Naive thymus-derived CD8-positive, alpha-beta T cell (primary cell): ENCODE results near the gene BAZ2A. TPM values are rescaled to one million over a fixed set of nuclear protein-coding genes. Genes with fewer than 3 reads are reported as not detected.

Experiments
- ATAC-seq, 2 donors: fragments of 150-1000 bp; cut with Tn5 transposase in 1 of 2; sonication (Bioruptor Pico), chemical (Tn5 transposase) in 1 of 2; 1 replicate in 1 of 2; 2 replicates in 1 of 2; pipeline ENCODE4 v1.10.0; 2021; ENCODE audit warnings: mild to moderate bottlenecking in 2 of 2, moderate library complexity in 2 of 2
- POLR2A ChIA-PET: fragments of 350-600 bp; sonication (Branson Sonifier 250); formaldehyde crosslinking; loops from one replicate; lab custom pipeline; 2021; ENCODE audit warnings: antibody characterized with exemption; lab: Charles Lee
- DNase-seq, 10 donors: peaks; one replicate each; pipeline versions ENCODE4 v3.0.0 to v3.0.0-alpha.2; 2020 to 2022
- H3K27ac Mint-ChIP-seq, 10 donors: one replicate each; pipeline ENCODE4 v1.8.0; 2020 to 2022; ENCODE audit warnings: mild to moderate bottlenecking in 10 of 10, mixed read lengths in 10 of 10, moderate library complexity in 4 of 10, inconsistent platforms in 1 of 10
- H3K27me3 Mint-ChIP-seq, 5 donors: one replicate each; pipeline ENCODE4 v1.8.0; 2021 to 2022; ENCODE audit warnings: mixed read lengths in 5 of 5
- H3K36me3 Mint-ChIP-seq, 3 donors: one replicate each; pipeline ENCODE4 v1.8.0; 2020 to 2022; ENCODE audit warnings: mixed read lengths in 3 of 3, mild to moderate bottlenecking in 2 of 3, inconsistent platforms in 1 of 3
- H3K4me1 Mint-ChIP-seq, 4 donors: one replicate each; pipeline ENCODE4 v1.8.0; 2021 to 2022; ENCODE audit warnings: mixed read lengths in 4 of 4
- H3K4me3 Mint-ChIP-seq, 10 donors: one replicate each; pipeline ENCODE4 v1.8.0; 2020 to 2022; ENCODE audit warnings: mild to moderate bottlenecking in 10 of 10, mixed read lengths in 10 of 10, moderate library complexity in 6 of 10, inconsistent platforms in 1 of 10
- H3K9me3 Mint-ChIP-seq, 9 donors: one replicate each; pipeline ENCODE4 v1.8.0; 2020 to 2022; ENCODE audit warnings: mixed read lengths in 9 of 9, mild to moderate bottlenecking in 3 of 9, inconsistent platforms in 1 of 9, moderate library complexity in 1 of 9
- polyA plus RNA-seq, 3 donors: library from polyadenylated mRNA; unstranded; fragments of 300-500 nt; fragmentation: Illumina TruSeq; gene quantifications; one replicate each; pipeline ENCODE4 v1.2.3, GENCODE V29; 2021
- total RNA-seq, 8 experiments: library from RNA in 2 of 8; stranded (reverse) in 2 of 8; gene quantifications; one replicate each; pipeline ENCODE4 v1.2.3 and lab custom pipeline; 2021 to 2026

Gene BAZ2A
- total RNA-seq (100 to 1,000 TPM; 198 to 202 TPM), polyA plus RNA-seq (10 to 100 TPM; 14.3 to 29.5 (median 24.1) TPM), total RNA-seq (lab: John Stamatoyannopoulos, UW) (53.1 to 215 (median 157) reads per million in 6 experiments)

GRCh38 chr12:56630180-56630632 lies at the start of gene BAZ2A:
Gene BAZ2A (minus strand): TSS chr12:56630326. CDS start chr12:56617530, 12,796 bp downstream.
- DNase-seq, result peak; percentile 68 to 88 (median 78)
- Mint-ChIP-seq H3K4me3 (peak within 1 kb of the TSS; percentile 83 to 99 (median 94)), H3K4me1 (peaks cover 36 to 83% (median 76%) of the 10 kb centered on the region in 4 donors), H3K9me3 (no peaks in the 10 kb centered on the region), H3K27me3 (no peaks in the 10 kb centered on the region), H3K36me3 (peaks cover 0 to 25% (median 9%) of the 10 kb centered on the region in 3 donors), H3K27ac (peak within 1 kb of the TSS; percentile 89 to 97 (median 95))
- POLR2A ChIA-PET, result interaction anchor here (0.6 to 11.5 kb wide), 19 partner anchors 7 to 482 kb away, joined by 3 to 218 read pairs (median 5); partner anchors contain the start of genes ATP5F1B, NACA, PTGES3 and RBMS2
- ATAC-seq, result peak; percentile 68 to 74

DNA sequence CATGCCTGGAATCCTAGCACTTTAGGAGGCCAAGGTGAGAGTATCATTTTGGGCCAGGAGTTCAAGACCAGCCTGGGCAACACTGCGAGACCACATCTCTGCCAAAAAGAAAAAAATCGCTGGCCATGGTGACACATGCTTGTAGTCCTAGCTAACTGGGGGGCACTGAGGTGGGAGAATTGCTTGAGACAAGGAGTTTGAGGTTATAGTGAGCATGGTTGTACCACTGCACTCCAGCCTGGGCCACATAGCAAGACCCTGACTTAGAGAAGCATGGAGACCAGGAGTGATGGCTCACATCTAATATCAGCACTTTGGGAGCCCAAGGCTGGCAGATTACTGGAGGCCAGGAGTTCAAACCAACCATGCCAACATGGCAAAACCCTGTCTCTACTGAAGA lies 48.7 kb upstream of the BAZ2A start:
- Mint-ChIP-seq H3K27ac (peak overlapping the region; percentile 1 to 90 (median 72)), H3K36me3 (peaks cover 0 to 47% (median 4%) of the 10 kb centered on the region in 3 donors), H3K27me3 (no peaks in the 10 kb centered on the region), H3K9me3 (no peaks in the 10 kb centered on the region), H3K4me3 (peak overlapping the region in 7 of 10 donors; percentile 11 to 58 (median 39)), H3K4me1 (peaks cover 18 to 78% (median 58%) of the 10 kb centered on the region in 4 donors)
- DNase-seq (no peak), ATAC-seq (no peak)
- POLR2A ChIA-PET, result interaction anchor here (7.5 kb wide), 1 partner anchor 8 kb away, joined by 71 read pairs; the partner anchor contains the start of gene PTGES3

- H3K9me3 Mint-ChIP-seq, result no peaks in the 10 kb centered on the region
- no peak for DNase-seq
- peak overlapping the region in 5 of 10 donors; percentile 15 to 58 (median 39) for H3K4me3 Mint-ChIP-seq
- H3K27ac Mint-ChIP-seq, result peak overlapping the region; percentile 35 to 85 (median 78)
- peak; percentile 8 to 22 for ATAC-seq
- POLR2A ChIA-PET, result interaction anchor here (0.7 to 7.5 kb wide), 5 partner anchors 10 to 387 kb away, joined by 3 to 71 read pairs (median 3); partner anchors contain the start of gene PTGES3
- peaks cover 0 to 50% (median 4%) of the 10 kb centered on the region in 3 donors for H3K36me3 Mint-ChIP-seq
- no peaks in the 10 kb centered on the region for H3K27me3 Mint-ChIP-seq
- peaks cover 20 to 77% (median 60%) of the 10 kb centered on the region in 4 donors for H3K4me1 Mint-ChIP-seq
These were observed 47.6 kb upstream of the BAZ2A start for GRCh38 chr12:56677680-56678079.

GRCh38 chr12:56676851-56677580 lies 46.9 kb upstream of the BAZ2A start:
- H3K4me3 Mint-ChIP-seq, result peak overlapping the region in 8 of 10 donors; percentile 4 to 48 (median 38)
- POLR2A ChIA-PET, result interaction anchor here (0.7 to 7.5 kb wide), 7 partner anchors 10 to 387 kb away, joined by 3 to 71 read pairs (median 3); partner anchors contain the start of gene PTGES3
- ATAC-seq, result peak; percentile 67 to 75
- peaks cover 0 to 53% (median 6%) of the 10 kb centered on the region in 3 donors for H3K36me3 Mint-ChIP-seq
- H3K27me3 Mint-ChIP-seq, result no peaks in the 10 kb centered on the region
- DNase-seq, result peak in 2 of 10 donors; percentile 18 to 20
- peak overlapping the region; percentile 37 to 86 (median 64) for H3K27ac Mint-ChIP-seq
- no peaks in the 10 kb centered on the region for H3K9me3 Mint-ChIP-seq
- H3K4me1 Mint-ChIP-seq, result peaks cover 20 to 76% (median 60%) of the 10 kb centered on the region in 4 donors

DNA sequence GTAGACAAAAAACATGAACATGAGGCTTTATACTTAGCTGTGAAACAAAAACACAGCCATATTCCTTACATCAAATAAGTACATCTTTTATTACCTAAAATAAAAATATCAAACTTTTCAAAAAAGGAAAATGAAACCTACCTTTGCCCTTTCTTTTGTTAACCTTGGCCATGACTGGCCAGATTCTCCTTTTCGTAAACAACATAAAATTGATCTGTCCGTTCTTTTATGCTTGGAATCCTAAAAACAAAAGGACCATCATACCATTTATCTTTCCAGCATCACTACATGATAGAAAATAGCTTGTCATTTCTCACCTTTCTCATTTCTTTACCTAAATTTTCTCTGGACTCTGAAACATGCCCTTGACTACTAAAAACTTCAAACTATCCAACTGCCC lies 41.5 kb upstream of the BAZ2A start:
- H3K4me1 Mint-ChIP-seq, result peaks cover 12 to 54% (median 40%) of the 10 kb centered on the region in 4 donors
- POLR2A ChIA-PET, result interaction anchor here (1.4 to 1.8 kb wide), 2 partner anchors 14 to 17 kb away, joined by 3 to 13 read pairs; partner anchors contain the start of gene PTGES3
- peak overlapping the region in 1 of 10 donors; percentile 34 for H3K4me3 Mint-ChIP-seq
- no peaks in the 10 kb centered on the region for H3K9me3 Mint-ChIP-seq
- H3K36me3 Mint-ChIP-seq, result peaks cover 4 to 76% (median 14%) of the 10 kb centered on the region in 3 donors
- no peaks in the 10 kb centered on the region for H3K27me3 Mint-ChIP-seq
- peak overlapping the region in 3 of 10 donors; percentile 43 to 53 (median 51) for H3K27ac Mint-ChIP-seq
- ATAC-seq (no peak), DNase-seq (no peak)

GRCh38 chr12:56670836-56671235 lies 40.7 kb upstream of the BAZ2A start:
- DNase-seq, result no peak
- Mint-ChIP-seq H3K9me3 (no peaks in the 10 kb centered on the region), H3K36me3 (peaks cover 4 to 78% (median 17%) of the 10 kb centered on the region in 3 donors), H3K4me1 (peaks cover 8 to 49% (median 33%) of the 10 kb centered on the region in 4 donors), H3K27ac (peak overlapping the region in 6 of 10 donors; percentile 3 to 78 (median 41)), H3K27me3 (no peaks in the 10 kb centered on the region), H3K4me3 (no peak overlapping the region)
- ATAC-seq, result no peak
- POLR2A ChIA-PET, result interaction anchor here (1.0 to 1.8 kb wide), 4 partner anchors 14 to 53 kb away, joined by 3 to 13 read pairs (median 4); partner anchors contain the start of gene PTGES3

DNA sequence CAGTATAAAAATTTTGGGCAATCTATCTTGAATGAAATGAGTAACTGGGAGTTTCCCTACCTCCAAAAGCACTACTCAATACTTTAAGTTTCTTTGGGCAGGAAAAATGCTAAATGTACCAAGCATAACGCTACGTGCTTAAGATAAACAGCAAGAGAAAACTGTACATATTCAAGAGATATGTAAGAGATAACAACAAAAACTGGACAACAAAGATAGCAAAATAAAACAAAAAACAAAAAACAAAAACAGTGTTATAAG lies 38.0 kb upstream of the BAZ2A start:
- no peaks in the 10 kb centered on the region for H3K27me3 Mint-ChIP-seq
- H3K4me3 Mint-ChIP-seq, result no peak overlapping the region
- ATAC-seq, result no peak
- peaks cover 6 to 31% (median 22%) of the 10 kb centered on the region in 4 donors for H3K4me1 Mint-ChIP-seq
- H3K36me3 Mint-ChIP-seq, result peaks cover 5 to 93% (median 20%) of the 10 kb centered on the region in 3 donors
- H3K27ac Mint-ChIP-seq, result peak overlapping the region in 4 of 10 donors; percentile 22 to 60 (median 32)
- POLR2A ChIA-PET, result interaction anchor here (2.0 kb wide), 1 partner anchor 20 kb away, joined by 6 read pairs; the partner anchor contains the start of gene PTGES3
- H3K9me3 Mint-ChIP-seq, result no peaks in the 10 kb centered on the region
- no peak for DNase-seq

DNA sequence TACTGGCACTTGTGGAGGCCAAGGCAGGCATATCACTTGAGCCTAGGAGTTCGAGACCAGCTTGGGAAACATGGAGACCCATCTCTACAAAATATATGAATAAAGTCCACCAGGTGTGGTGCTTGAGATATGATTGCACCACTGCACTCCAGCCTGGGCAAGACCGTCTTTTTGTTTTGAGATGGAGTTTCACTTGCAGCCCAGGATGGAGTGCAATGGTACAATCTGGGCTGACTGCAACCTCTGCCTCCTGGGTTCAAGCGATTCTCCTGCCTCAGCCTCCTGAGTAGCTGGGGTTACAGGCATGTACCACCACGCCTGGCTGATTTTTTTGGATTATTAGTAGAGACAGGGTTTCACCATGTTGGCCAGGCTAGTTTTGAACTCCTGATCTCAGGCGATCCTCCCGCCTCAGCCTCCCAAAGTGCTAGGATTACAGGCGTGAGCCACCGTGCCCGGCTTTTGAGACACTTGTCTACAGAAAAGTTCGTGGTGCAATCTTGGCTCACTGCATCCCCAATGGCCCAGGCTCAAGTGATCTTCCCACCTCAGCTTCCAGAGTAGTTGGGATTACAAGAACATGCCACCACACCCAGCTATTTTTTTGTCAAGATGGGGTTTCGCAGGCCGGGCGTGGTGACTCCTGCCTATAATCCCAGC lies 32.0 kb upstream of the BAZ2A start:
- POLR2A ChIA-PET, result interaction anchor here (0.6 to 2.9 kb wide), 5 partner anchors 11 to 875 kb away, joined by 3 to 10 read pairs (median 7); partner anchors contain the start of gene PTGES3
- Mint-ChIP-seq H3K27me3 (no peaks in the 10 kb centered on the region), H3K4me3 (no peak overlapping the region), H3K9me3 (no peaks in the 10 kb centered on the region), H3K27ac (peak overlapping the region in 4 of 10 donors; percentile 21 to 62 (median 52)), H3K36me3 (peaks cover 4 to 45% (median 6%) of the 10 kb centered on the region in 3 donors), H3K4me1 (peaks cover 0 to 2% (median under 1%) of the 10 kb centered on the region in 4 donors)
- ATAC-seq, result peak; percentile 12 to 22
- no peak for DNase-seq

GRCh38 chr12:56661560-56661959 lies 31.4 kb upstream of the BAZ2A start:
- peak in 1 of 2 donors; percentile 33 for ATAC-seq
- Mint-ChIP-seq H3K4me1 (peaks cover 0 to 2% (median under 1%) of the 10 kb centered on the region in 4 donors), H3K9me3 (no peaks in the 10 kb centered on the region), H3K27me3 (no peaks in the 10 kb centered on the region), H3K4me3 (no peak overlapping the region), H3K27ac (peak overlapping the region in 3 of 10 donors; percentile 22 to 44 (median 27)), H3K36me3 (peaks cover 4 to 43% (median 6%) of the 10 kb centered on the region in 3 donors)
- DNase-seq, result no peak
- POLR2A ChIA-PET, result interaction anchor here (1.0 to 2.9 kb wide), 4 partner anchors 11 to 32 kb away, joined by 3 to 10 read pairs (median 5); partner anchors contain the start of gene PTGES3

- ATAC-seq, result no peak
- no peak overlapping the region for H3K4me3 Mint-ChIP-seq
- no peaks in the 10 kb centered on the region for H3K27me3 Mint-ChIP-seq
- POLR2A ChIA-PET, result interaction anchor here (0.6 to 1.0 kb wide), 3 partner anchors 11 to 65 kb away, joined by 3 to 6 read pairs (median 4); no protein-coding TSS in a partner anchor
- DNase-seq, result no peak
- H3K4me1 Mint-ChIP-seq, result peaks cover 0 to 2% (median under 1%) of the 10 kb centered on the region in 4 donors
- H3K9me3 Mint-ChIP-seq, result peaks cover 0 to 14% (median 0%) of the 10 kb centered on the region in 9 donors
- peak overlapping the region in 2 of 10 donors; percentile 2 to 56 for H3K27ac Mint-ChIP-seq
- H3K36me3 Mint-ChIP-seq, result peaks cover 2 to 17% (median 7%) of the 10 kb centered on the region in 3 donors
These were observed 28.8 kb upstream of the BAZ2A start for GRCh38 chr12:56658921-56659320.
